Mammary epithelial cell (primary cell): ENCODE results near the gene FAM163A.

Source experiments
- EZH2 ChIP-seq: IDR thresholded peaks from 2 replicates; pipeline ENCODE4 v1.6.1; 2012; ENCODE audit warnings: low read length, inconsistent platforms, borderline replicate concordance
- TF ChIP-seq, protein P1 (sequence below), 2 donors: IDR thresholded peaks in 1 of 2; conservative IDR thresholded peaks in 1 of 2; 2 replicates each; pipeline ENCODE4 v1.5.1; 2011 to 2012; ENCODE audit warnings: inconsistent platforms in 2 of 2, low read length in 2 of 2, mild to moderate bottlenecking in 2 of 2, control low read depth in 1 of 2, low read depth in 1 of 2; ENCODE audit not compliant: insufficient read depth in 1 of 2; ENCODE audit errors: extremely low read depth in 1 of 2

DNA sequence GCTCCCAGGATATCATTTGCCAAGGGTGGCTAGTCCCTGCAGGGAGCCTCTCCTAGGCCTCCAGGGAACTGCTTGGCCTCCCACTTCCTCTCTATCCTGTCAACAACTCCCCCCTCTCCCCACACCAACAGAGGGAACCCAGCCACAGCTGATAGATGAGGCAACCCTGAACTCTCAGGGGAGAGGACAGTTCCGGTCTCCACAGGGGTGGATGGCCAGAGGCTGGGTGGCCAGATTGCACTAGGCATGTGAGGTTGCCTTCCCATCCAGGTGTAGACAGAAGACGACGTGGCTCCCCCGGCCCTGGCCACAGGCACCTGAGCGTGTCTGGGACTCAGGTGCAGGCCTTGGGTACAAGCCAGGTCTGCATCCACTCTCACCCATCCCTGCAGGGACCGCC is 81.2 kb downstream of the FAM163A start:
- TF ChIP-seq, protein P1, sequence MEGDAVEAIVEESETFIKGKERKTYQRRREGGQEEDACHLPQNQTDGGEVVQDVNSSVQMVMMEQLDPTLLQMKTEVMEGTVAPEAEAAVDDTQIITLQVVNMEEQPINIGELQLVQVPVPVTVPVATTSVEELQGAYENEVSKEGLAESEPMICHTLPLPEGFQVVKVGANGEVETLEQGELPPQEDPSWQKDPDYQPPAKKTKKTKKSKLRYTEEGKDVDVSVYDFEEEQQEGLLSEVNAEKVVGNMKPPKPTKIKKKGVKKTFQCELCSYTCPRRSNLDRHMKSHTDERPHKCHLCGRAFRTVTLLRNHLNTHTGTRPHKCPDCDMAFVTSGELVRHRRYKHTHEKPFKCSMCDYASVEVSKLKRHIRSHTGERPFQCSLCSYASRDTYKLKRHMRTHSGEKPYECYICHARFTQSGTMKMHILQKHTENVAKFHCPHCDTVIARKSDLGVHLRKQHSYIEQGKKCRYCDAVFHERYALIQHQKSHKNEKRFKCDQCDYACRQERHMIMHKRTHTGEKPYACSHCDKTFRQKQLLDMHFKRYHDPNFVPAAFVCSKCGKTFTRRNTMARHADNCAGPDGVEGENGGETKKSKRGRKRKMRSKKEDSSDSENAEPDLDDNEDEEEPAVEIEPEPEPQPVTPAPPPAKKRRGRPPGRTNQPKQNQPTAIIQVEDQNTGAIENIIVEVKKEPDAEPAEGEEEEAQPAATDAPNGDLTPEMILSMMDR (conservative IDR thresholded peaks at IDR 0.05 in 1 of 2, IDR thresholded peaks at IDR 0.05 in 1 of 2; ENCODE audit: extremely low read depth in 1 of 2, insufficient read depth in 1 of 2, low read depth in 1 of 2, low read length in 2 of 2), result no peak
- no peak for TF ChIP-seq EZH2
